Adipocyte (in vitro differentiated cells): Measurements from ENCODE around the gene HECA.
"Not testable (repeated sequence)": the region's sequence is repeated elsewhere in the genome, so short reads cannot be mapped to it uniquely, and the experiment has no call there.

Experiments
- DNase-seq: peaks from one replicate; pipeline ENCODE4 v3.0.0-alpha.2; 2015; ENCODE audit warnings: low read depth
- H3K27me3 ChIP-seq: replicated peaks from 2 replicates; pipeline ENCODE4 v1.7.0; 2013; ENCODE audit warnings: mild to moderate bottlenecking, low read length, moderate library complexity; ENCODE audit not compliant: control insufficient read depth, insufficient read depth
- H3K36me3 ChIP-seq: 2 replicates; pipeline ENCODE4 v1.7.0; 2013; ENCODE audit warnings: low read length, mild to moderate bottlenecking, moderate library complexity; ENCODE audit not compliant: control insufficient read depth, insufficient read depth, severe bottlenecking
- H3K4me1 ChIP-seq: 2 replicates; pipeline ENCODE4 v1.7.0; 2013; ENCODE audit warnings: mild to moderate bottlenecking, low read length, moderate library complexity; ENCODE audit not compliant: control insufficient read depth, insufficient read depth
- H3K4me3 ChIP-seq: 2 replicates; pipeline ENCODE4 v1.7.0; 2013; ENCODE audit warnings: mild to moderate bottlenecking, low read length, moderate library complexity
- H3K9ac ChIP-seq: 2 replicates; pipeline ENCODE4 v1.7.0; 2013; ENCODE audit warnings: mild to moderate bottlenecking, low read length, moderate library complexity
- H3K9me3 ChIP-seq: 2 replicates; pipeline ENCODE4 v1.7.0; 2013; ENCODE audit warnings: mild to moderate bottlenecking, low read length, moderate library complexity; ENCODE audit not compliant: control insufficient read depth

HECA gene

DNA sequence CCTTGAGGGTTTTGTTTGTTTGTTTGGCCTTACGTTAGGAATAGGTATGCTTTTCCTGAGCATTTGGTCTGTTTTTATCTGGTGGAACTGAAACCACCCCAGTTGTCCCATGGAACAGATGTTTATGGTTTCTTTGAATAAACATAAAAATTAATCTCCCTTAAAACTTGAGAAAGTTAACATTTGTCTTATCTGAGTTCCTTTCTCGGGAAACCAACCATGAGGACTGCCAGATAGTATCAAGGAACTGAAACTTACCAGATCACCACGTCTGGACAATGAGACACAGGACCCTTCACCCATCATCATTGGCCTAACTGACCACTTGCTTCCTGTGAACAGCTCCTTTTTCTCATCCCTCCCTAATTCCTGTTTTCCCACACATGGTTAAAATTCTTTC lies 15.3 kb upstream of the HECA start:
- no peaks in the 10 kb centered on the region for H3K4me1 ChIP-seq
- H3K4me3 ChIP-seq: no peak overlapping the region
- H3K27me3 ChIP-seq: no peaks in the 10 kb centered on the region
- DNase-seq: no peak
- no peaks in the 10 kb centered on the region for H3K36me3 ChIP-seq
- H3K9ac ChIP-seq: no peak overlapping the region
- H3K9me3 ChIP-seq: peaks cover 10% of the 10 kb centered on the region

- H3K9me3 ChIP-seq: peaks cover 10% of the 10 kb centered on the region
- H3K27me3 ChIP-seq, H3K9ac ChIP-seq, H3K4me3 ChIP-seq, H3K36me3 ChIP-seq, DNase-seq: not testable (repeated sequence)
- peaks cover 18% of the 10 kb centered on the region for H3K4me1 ChIP-seq
Measured at GRCh38 chr6:139122823-139123222, 12.1 kb upstream of the HECA start.

- Histone ChIP-seq H3K9me3 (peaks cover 2% of the 10 kb centered on the region), H3K9ac (no peak overlapping the region), H3K4me1 (peaks cover 25% of the 10 kb centered on the region), H3K36me3 (no peaks in the 10 kb centered on the region), H3K27me3 (no peaks in the 10 kb centered on the region), H3K4me3 (no peak overlapping the region)
- peak; percentile 61 for DNase-seq
Measured at GRCh38 chr6:139124887-139125672, 9.8 kb upstream of the HECA start.

GRCh38 chr6:139126255-139126654 lies 8.6 kb upstream of the HECA start:
- Histone ChIP-seq H3K4me1 (peaks cover 25% of the 10 kb centered on the region), H3K9ac (no peak overlapping the region)
- peak; percentile 92 for DNase-seq

GRCh38 chr6:139126931-139127330 lies 7.9 kb upstream of the HECA start:
- no peaks in the 10 kb centered on the region for H3K36me3 ChIP-seq
- no peak overlapping the region for H3K9ac ChIP-seq
- no peak overlapping the region for H3K4me3 ChIP-seq
- H3K27me3 ChIP-seq: no peaks in the 10 kb centered on the region
- H3K4me1 ChIP-seq: peaks cover 25% of the 10 kb centered on the region
- DNase-seq: no peak
- no peaks in the 10 kb centered on the region for H3K9me3 ChIP-seq

More at GRCh38 chr6:139126255-139126654, 8.6 kb upstream of the HECA start:
- Histone ChIP-seq H3K9me3 (no peaks in the 10 kb centered on the region), H3K4me3 (no peak overlapping the region), H3K36me3 (no peaks in the 10 kb centered on the region), H3K27me3 (no peaks in the 10 kb centered on the region)

DNA sequence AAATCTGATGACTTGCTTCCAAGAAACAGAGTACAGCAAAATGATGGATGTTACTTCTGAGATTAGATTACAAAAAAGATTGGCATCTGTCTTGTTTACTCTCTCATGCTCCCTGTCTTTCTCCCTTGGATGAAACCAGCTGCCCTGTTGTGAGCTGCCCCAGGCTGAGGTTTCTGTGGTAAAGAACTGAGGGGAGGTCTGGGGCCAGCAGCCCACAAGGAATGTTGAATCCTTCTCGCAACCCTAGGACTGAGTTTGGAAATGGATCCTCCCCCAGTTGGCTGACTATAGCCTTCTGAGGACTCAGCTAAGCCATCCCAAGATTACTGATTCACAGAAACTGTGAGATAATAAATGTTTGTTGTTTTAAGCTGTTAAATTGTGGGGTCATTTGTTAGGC lies 5.6 kb upstream of the HECA start:
- Histone ChIP-seq H3K9me3 (no peaks in the 10 kb centered on the region), H3K4me1 (peaks cover 25% of the 10 kb centered on the region), H3K9ac (no peak overlapping the region), H3K36me3 (no peaks in the 10 kb centered on the region), H3K4me3 (no peak overlapping the region), H3K27me3 (no peaks in the 10 kb centered on the region)
- peak; percentile 13 for DNase-seq

DNA sequence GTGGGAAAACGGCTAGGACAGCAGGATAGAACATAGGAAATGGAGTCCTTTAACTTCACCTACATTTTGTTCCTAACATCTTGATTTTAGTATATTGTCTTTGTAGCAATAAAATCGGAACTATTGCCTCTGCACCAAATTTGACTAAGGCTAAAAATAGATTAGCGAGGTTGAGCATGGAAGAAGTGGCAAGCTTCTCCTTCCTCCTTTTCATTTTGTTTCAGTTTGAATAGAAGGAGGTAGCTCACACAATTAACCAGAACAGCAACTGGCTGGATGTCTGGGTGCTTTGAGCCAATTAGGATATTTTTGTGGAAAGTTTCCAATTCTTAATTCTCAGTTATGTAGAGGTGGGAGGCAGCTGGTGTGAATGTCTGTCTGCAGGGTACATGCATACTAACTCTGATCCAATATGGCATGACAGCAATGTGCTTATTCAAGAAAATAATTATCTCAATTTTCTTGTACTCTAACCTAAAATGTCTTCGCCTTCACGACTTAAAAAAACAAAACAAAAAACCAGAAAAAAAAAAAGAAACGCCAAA lies 3.1 kb upstream of the HECA start:
- no peaks in the 10 kb centered on the region for H3K9me3 ChIP-seq
- no peak overlapping the region for H3K9ac ChIP-seq
- DNase-seq: no peak
- no peaks in the 10 kb centered on the region for H3K27me3 ChIP-seq
- H3K4me1 ChIP-seq: peaks cover 7% of the 10 kb centered on the region
- H3K4me3 ChIP-seq: no peak overlapping the region
- H3K36me3 ChIP-seq: no peaks in the 10 kb centered on the region

GRCh38 chr6:139133262-139134063 lies 1.4 kb upstream of the HECA start:
- Histone ChIP-seq H3K27me3 (no peaks in the 10 kb centered on the region), H3K4me1 (peaks cover 7% of the 10 kb centered on the region), H3K9ac (no peak overlapping the region), H3K36me3 (no peaks in the 10 kb centered on the region), H3K4me3 (no peak overlapping the region), H3K9me3 (no peaks in the 10 kb centered on the region)
- DNase-seq: peak; percentile 53

GRCh38 chr6:139134064-139134395 lies 850 bp upstream of the HECA start:
- Histone ChIP-seq H3K4me1 (peaks cover 7% of the 10 kb centered on the region), H3K4me3 (no peak overlapping the region), H3K27me3 (no peaks in the 10 kb centered on the region), H3K36me3 (no peaks in the 10 kb centered on the region), H3K9me3 (no peaks in the 10 kb centered on the region), H3K9ac (no peak overlapping the region)
- DNase-seq: peak; percentile 15

GRCh38 chr6:139135578-139136545 lies 982 bp downstream of the HECA start:
- Histone ChIP-seq H3K4me3 (peak overlapping the region; percentile 94), H3K9ac (peak overlapping the region; percentile 94), H3K36me3 (no peaks in the 10 kb centered on the region), H3K27me3 (no peaks in the 10 kb centered on the region), H3K9me3 (no peaks in the 10 kb centered on the region), H3K4me1 (no peaks in the 10 kb centered on the region)
- DNase-seq: peak; percentile 74
